HG03135 (cell line): ENCODE measurements around the gene EYA3.

ENCODE experiments used
- ATAC-seq: cut with Tn5 transposase; IDR thresholded peaks from one replicate; pipeline ENCODE4 v1.9.1; 2021; ENCODE audit warnings: mild to moderate bottlenecking, moderate library complexity; ENCODE audit not compliant: unreplicated experiment

The EYA3 gene

DNA sequence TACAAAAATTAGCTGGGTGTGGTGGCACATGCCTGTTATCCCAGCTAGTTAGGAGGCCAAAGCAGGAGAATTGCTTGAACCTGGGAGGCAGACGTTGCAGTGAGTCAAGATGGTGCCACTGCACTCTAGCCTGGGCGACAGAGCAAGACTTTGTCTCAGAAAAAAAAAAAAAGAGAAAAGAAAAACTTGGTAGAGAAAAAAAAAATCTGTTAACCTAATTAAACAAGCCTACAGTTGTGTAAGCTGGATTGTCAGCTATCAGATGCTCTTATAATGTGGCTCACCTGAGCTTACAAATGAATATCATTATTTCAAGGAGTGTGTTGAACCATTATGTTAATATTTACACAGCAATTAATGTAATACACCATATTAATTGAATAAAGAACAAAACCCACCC lies 26.4 kb upstream of the EYA3 start:
- no peak for ATAC-seq

GRCh38 chr1:28113242-28113572 lies 24.8 kb upstream of the EYA3 start:
- no peak for ATAC-seq

GRCh38 chr1:28112388-28113241 lies 24.2 kb upstream of the EYA3 start:
- no peak for ATAC-seq

DNA sequence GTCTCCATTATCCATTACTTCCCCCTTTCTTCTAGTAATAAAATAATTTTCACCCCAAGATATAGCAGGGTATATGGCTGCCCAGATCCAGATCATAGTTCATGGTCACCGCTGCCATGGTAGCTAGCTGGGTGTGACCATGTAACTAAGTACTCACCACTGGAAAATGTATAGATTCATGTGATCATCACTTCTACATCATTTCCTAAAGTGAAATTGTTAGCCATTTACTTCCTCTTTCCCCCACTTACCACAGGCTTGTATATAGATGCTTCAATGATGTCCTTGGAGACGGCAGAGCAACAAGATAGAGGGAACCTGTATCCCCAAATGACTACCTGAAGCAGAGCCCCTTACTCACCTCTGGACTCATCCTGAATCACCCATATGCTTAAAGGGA lies 22.7 kb upstream of the EYA3 start:
- ATAC-seq: peak; percentile 56

- ATAC-seq: no peak
These were observed 22.1 kb upstream of the EYA3 start for GRCh38 chr1:28110555-28110954.

DNA sequence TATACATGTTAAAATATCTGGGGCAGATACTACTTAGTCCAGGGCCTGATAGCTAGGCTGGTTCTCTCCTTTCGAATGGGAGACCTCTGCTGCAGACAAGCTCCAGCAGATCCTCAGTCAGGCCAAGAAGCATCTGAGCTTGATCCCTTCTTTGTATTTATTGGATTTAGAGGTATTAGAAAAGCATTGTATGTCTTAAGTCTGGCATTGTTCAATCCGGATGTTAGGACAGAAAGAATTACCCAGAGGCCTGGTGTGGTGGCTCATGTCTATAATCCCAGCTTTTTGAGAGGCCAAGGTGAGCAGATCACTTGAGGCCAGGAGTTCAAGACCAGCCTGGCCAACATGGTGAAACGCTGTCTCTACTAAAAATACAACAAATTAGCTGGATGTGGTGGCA lies 21.2 kb upstream of the EYA3 start:
- ATAC-seq: no peak

DNA sequence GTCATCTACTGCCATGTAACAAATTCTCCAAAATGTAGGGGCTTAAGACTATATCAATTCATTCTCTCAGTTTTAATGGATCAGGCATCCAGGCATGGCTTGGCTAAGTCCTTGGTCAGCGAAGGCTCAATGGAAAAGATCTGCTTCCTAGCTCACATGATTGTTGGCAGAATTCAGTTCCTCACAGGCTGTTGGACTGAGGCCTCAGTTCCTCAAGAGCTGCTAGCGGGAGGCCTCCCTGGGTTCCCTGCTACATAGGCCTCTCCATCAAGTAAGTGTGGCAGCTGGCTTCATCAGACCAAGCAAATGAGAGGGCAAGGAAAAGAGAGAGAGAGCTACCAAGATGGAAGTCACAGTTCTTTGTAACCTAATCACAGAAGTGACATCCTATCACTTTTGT lies 19.6 kb upstream of the EYA3 start:
- ATAC-seq: no peak

DNA sequence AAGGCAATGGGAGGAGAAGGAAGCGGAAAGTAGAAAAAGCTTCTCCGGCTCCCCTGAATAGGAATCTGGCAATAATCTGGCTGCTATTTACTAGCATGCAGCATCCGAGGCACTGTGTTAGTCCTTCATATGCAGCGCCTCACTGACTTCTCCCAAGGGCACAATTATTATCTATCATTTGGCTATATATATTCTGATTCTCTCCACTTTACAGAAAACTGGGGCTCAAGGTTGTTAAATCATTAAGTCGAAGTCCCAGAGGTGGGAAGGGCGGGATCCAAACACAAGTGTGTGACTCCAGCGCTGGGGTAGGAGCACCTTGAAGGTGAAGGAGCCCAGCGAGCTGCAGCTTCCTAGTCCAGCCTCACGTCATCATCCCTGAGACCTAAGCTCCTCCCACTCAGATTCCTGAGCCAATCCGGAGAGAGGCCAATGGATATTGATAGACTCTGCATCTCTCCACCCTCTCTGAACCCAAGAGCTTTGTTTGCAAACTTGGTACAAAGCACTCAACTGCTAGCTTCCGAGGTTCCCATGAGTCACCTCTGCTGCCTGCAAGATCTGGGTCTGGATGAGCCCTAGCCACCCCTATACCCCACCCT lies 16.6 kb upstream of the EYA3 start:
- no peak for ATAC-seq

DNA sequence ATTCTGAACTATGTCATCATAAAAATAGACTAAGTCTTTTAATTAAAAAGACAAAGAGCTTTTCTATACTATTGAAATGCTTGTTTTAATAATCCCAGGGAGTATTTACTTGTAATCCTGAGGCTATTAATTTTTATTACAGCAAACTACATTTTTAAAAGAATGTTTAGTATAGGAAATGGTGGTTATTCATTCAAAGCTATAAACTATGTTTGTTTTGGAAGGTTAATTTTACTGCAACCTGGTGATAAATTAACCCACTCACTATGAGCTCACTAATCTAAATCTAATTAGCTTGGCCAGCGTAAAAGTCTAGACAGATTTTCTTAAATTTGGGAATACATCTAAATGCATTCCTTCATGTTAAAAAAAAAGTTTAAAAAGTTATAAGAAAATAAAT lies 13.8 kb upstream of the EYA3 start:
- ATAC-seq: no peak

DNA sequence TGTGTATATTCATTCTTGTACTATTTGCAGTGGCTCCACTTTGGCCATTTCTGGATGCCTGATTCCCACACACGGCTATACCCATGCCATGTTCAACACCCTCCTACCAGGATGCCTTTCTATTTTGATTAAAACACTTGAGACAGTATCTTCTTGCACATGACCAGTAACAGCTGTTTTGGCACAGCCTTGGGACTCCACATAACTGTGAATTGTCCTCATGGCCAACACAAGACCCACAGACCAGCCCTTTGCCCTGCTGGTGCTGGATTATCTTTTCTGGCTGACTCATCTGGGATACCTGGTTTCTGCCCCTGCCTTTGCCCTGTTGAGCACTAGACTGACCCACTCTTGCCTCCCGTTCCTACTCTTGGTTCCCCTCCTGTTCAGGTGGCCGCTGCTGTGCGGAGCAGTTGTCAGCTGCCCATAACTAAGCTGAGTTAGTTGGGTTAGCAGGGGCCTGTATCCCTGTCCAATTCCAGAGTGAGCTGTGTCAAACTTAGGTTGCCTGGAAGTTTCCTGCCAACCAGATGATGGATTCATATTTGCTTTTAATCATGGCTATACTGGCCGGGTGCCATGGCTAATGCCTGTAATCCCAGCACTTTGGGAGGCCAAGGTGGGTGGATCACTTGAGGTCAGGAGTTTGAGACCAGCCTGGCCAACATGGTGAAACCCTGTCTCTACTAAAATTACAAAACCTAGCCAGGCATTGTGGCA lies 10.8 kb upstream of the EYA3 start:
- no peak for ATAC-seq

DNA sequence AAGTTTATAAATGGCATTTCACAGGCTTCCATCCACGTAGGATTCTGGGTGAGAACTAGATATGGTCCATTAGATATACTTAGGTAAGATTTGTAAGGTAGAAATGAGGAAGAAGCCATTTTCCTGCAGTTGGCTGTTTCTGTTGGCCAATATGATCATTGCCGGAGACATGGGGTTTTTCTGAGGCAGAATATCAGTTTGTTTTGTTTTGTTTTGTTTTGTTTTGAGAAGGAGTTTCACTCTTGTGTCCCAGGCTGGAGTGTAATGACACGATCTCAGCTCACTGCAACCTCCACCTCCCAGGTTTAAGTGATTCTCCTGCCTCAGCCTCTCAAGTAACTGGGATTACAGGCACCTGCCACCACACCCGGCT lies 8.7 kb upstream of the EYA3 start:
- ATAC-seq: no peak

DNA sequence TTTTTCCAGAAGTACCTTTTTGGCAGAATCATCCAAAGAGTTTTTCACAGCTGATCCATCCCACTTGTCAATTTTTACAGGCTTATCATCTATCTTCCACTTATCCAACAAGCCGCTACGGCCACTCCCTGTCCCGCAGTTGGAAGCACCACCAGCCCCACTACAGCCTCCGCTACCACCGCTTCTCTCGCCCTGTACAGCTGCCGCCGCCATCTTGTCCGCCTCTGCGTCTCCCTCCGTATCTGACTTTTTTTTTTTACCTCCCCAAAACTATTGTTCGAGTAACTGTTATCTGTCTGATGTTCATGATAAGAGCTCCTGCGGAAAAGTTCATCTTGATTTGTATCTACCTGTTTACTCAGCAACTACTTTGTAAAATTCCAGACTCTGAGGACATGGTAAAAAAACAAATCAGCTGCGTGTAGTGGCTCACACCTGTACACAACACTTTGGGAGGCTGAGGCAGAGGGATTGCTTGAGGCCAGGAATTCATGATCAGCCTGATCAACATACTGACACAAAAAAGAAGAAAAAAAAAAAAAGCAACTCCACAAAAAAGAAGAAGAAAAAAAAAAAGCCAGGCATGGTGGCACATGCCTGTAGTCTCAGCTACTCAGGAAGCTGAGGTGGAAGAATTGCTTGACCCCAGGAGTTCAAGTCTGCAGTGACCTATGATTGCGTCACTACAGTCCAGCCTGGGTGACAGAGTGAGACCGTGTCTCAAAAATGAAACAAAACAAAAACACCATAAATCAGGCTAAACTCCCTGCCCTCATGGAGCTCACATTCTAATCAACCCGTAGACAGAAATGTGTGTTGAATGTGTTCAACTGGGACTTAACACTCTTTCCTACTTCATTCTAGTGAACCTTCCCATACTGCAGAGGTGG lies 8.0 kb upstream of the EYA3 start:
- ATAC-seq: no peak

- no peak for ATAC-seq
These were observed 2.8 kb upstream of the EYA3 start for GRCh38 chr1:28091043-28091781.

- peak; percentile 28 for ATAC-seq
These were observed 719 bp downstream of the EYA3 start for GRCh38 chr1:28087614-28088167.

DNA sequence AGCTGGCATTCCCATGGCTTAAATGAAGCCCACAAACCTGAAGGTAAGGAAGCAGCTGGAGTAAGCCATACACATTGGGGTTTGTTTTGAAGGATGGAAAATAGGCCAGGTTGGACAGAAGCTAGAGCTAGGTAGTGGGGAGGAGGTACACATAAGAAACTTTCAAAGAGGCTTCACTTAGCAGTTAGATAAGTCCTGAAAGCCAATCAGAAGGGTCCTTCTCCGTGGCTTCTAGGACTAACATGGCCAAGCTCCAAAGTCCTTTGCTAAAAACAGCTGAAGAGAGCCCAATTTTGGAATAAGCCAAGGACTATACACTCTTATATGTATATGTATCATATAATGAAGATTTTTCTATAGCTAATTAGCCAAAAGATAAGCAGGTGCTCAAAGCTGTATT lies 1.8 kb downstream of the EYA3 start:
- no peak for ATAC-seq

DNA sequence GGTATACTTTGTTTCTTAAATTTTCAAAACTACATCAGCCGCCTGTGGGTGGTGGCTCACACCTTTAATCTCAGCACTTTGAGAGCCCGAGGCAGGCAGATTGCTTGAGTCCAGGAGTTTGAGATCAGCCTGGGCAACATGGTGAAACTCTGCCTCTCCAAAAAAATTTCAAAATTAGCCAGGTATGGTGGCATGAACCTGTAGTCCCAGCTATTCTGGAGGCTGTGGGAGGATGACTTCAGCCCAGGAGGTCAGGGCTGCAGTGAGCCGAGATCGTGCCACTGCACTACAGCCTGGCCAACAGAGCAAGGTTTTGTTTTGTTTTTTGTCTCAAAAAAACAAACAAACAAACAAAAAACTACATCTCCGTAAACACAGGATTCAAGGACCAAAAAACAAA lies 3.3 kb downstream of the EYA3 start:
- ATAC-seq: no peak

GRCh38 chr1:28083876-28084275 lies 4.5 kb downstream of the EYA3 start:
- no peak for ATAC-seq

DNA sequence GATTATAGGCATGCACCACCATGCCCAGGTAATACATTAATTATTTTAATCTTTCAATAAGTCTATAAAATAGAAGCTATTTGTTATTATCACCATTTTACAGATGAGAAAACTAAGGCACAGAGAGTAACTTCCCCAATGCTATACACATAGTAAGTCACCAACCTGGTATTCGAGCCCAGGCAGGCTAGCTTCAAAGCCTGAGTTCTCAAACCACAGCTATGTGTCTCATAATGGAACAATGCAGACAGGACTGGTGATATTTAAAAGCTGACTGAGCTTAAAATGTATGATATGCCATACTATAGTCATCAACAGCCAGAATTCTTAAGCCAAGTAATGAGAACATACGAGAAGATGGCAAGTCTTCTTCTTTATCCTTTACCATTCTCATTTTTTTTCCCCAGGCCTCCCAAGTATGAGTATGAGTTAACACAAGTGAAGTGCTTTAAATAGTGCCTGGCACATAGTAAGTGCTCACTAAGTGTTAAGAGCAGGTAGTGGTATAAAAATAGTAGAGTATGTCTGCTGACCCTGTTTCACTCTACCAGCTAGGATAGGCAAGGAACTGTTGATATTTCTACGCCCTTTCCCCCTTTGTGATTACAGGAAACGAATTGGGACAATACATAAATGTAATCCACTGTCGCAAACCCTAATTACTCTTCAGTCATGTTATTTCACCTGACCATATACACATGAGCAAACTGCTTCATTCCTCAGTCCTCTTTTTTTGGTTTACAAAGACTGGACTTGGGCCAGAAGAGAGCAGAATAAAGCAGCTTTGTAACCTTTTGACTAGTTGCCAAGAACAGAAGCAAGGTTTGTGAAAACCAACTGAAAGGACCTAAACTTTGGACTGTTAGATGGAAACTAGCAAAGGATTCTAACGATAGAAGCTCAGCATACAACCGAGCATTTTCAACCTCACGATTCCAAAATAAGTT lies 9.5 kb downstream of the EYA3 start:
- ATAC-seq: no peak

- no peak for ATAC-seq
These were observed 10.1 kb downstream of the EYA3 start for GRCh38 chr1:28078262-28078661.
